Uterus (tissue), 2 donors: ENCODE data around the gene SLC25A26.

ENCODE experiments used
- POLR2A ChIP-seq, 2 donors: fragments of 450-650 bp; IDR thresholded peaks; one replicate each; pipeline ENCODE4 v1.6.1; 2016; ENCODE audit warnings: antibody characterized with exemption in 2 of 2, mild to moderate bottlenecking in 1 of 2, moderate library complexity in 1 of 2
- TF ChIP-seq, protein P1 (sequence below), 4 experiments: fragments of 200-600 bp in 2 of 4; fragments of 450-650 bp in 2 of 4; sonication (generic) in 2 of 4; IDR thresholded peaks; one replicate each; pipeline ENCODE4 v1.5.1; 2016 to 2019; ENCODE audit warnings: antibody characterized with exemption in 4 of 4, mild to moderate bottlenecking in 2 of 4, moderate library complexity in 1 of 4

DNA sequence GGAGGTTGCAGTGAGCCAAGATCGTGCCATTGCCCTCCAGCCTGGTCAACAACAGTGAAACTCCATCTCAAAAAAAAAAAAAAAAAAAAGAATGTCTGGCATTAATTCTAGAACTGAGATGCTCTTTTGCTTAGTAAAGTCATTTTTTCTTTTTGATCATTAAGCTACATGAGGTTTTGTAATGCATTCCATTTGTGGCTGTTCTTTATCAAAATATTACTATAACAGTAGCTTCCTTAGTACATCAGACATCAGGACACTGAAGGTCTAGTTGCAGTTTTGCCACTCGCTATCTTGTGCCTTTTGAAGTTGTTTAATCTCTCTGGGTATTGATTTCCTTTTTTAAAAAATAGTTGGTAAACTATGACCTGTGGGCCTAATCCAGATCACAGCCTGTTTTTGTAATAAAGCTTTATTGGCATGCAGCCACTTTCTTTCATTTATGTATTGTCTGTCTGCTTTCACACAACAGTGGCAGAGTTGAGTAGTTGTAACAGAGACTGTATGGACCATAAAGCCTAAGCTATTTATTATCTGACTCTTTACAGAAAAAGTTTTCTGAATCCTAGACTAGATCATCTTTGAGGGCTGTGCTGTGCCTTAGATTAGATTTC is 76.6 kb downstream of the SLC25A26 start:
- TF ChIP-seq, protein P1, sequence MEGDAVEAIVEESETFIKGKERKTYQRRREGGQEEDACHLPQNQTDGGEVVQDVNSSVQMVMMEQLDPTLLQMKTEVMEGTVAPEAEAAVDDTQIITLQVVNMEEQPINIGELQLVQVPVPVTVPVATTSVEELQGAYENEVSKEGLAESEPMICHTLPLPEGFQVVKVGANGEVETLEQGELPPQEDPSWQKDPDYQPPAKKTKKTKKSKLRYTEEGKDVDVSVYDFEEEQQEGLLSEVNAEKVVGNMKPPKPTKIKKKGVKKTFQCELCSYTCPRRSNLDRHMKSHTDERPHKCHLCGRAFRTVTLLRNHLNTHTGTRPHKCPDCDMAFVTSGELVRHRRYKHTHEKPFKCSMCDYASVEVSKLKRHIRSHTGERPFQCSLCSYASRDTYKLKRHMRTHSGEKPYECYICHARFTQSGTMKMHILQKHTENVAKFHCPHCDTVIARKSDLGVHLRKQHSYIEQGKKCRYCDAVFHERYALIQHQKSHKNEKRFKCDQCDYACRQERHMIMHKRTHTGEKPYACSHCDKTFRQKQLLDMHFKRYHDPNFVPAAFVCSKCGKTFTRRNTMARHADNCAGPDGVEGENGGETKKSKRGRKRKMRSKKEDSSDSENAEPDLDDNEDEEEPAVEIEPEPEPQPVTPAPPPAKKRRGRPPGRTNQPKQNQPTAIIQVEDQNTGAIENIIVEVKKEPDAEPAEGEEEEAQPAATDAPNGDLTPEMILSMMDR (IDR thresholded peaks at IDR 0.05): no peak
- TF ChIP-seq POLR2A (IDR thresholded peaks at IDR 0.05): no peak
